Forelimb muscle (tissue), 1 donor: ENCODE data around the gene C7. TPM values are rescaled to one million over a fixed set of nuclear protein-coding genes. Genes with fewer than 3 reads are reported as not detected.
"Not testable (repeated sequence)": the region's sequence is repeated elsewhere in the genome, so short reads cannot be mapped to it uniquely, and the experiment has no call there.

Experiments used
- DNase-seq: peaks from one replicate; pipeline ENCODE4 v3.0.0-alpha.2; 2013; ENCODE audit warnings: low read depth
- polyA plus RNA-seq: library from polyadenylated mRNA; unstranded; fragments of 120-200 nt; gene quantifications from one replicate; pipeline ENCODE4 v1.2.1, GENCODE V29; 2013; ENCODE audit not compliant: insufficient read length

The C7 gene
- 1.6 TPM for polyA plus RNA-seq

- DNase-seq = no peak
These were observed at the start of gene C7 for GRCh38 chr5:40909264-40909663. TSS of gene C7 (plus strand) at chr5:40909497. CDS start at chr5:40909611, 114 bp downstream.

- DNase-seq = no peak
These were observed 48.6 kb upstream of the C7 start for GRCh38 chr5:40860711-40861110.

GRCh38 chr5:40865004-40865403 is 44.3 kb upstream of the C7 start:
- DNase-seq = not testable (repeated sequence)

GRCh38 chr5:40866844-40867243 is 42.5 kb upstream of the C7 start:
- DNase-seq = no peak

- no peak for DNase-seq
These were observed 39.9 kb upstream of the C7 start for GRCh38 chr5:40869384-40869783.

GRCh38 chr5:40871177-40871576 is 38.1 kb upstream of the C7 start:
- no peak for DNase-seq

- DNase-seq = not testable (repeated sequence)
These were observed 37.0 kb upstream of the C7 start for GRCh38 chr5:40872253-40872652.

GRCh38 chr5:40873286-40873880 is 35.9 kb upstream of the C7 start:
- DNase-seq = no peak

- no peak for DNase-seq
These were observed 33.3 kb upstream of the C7 start for GRCh38 chr5:40875958-40876357.

- DNase-seq = no peak
These were observed 31.8 kb upstream of the C7 start for GRCh38 chr5:40877371-40877988.

GRCh38 chr5:40879163-40879942 is 29.9 kb upstream of the C7 start:
- DNase-seq = peak; percentile 5

GRCh38 chr5:40882291-40882690 is 27.0 kb upstream of the C7 start:
- DNase-seq = no peak

- DNase-seq = not testable (repeated sequence)
These were observed 26.2 kb upstream of the C7 start for GRCh38 chr5:40883051-40883450.

GRCh38 chr5:40895440-40896425 is 13.6 kb upstream of the C7 start:
- DNase-seq = not testable (repeated sequence)

GRCh38 chr5:40904205-40904993 is 4.9 kb upstream of the C7 start:
- no peak for DNase-seq

GRCh38 chr5:40904994-40905306 is 4.3 kb upstream of the C7 start:
- DNase-seq = no peak

- DNase-seq = no peak
These were observed 2.9 kb upstream of the C7 start for GRCh38 chr5:40906351-40906751.

- DNase-seq = no peak
These were observed 426 bp downstream of the C7 start for GRCh38 chr5:40909723-40910122.

GRCh38 chr5:40911266-40911665 is 2.0 kb downstream of the C7 start:
- DNase-seq = no peak

GRCh38 chr5:40914835-40915234 is 5.5 kb downstream of the C7 start:
- DNase-seq = no peak

- DNase-seq = no peak
These were observed 6.1 kb downstream of the C7 start for GRCh38 chr5:40915341-40915926.
